Endodermal cell (in vitro differentiated cells): ENCODE measurements around the gene CPED1. TPM values are rescaled to one million over a fixed set of nuclear protein-coding genes. Genes with fewer than 3 reads are reported as not detected.

Source experiments
- DNase-seq: peaks from one replicate; pipeline ENCODE4 v3.0.0-alpha.2; 2017
- H3K27ac ChIP-seq: 2 replicates; pipeline ENCODE4 v1.5.1; 2013; ENCODE audit warnings: mild to moderate bottlenecking, low read depth, low read length, moderate library complexity
- H3K27me3 ChIP-seq: 2 replicates; pipeline ENCODE4 v1.6.1; 2013; ENCODE audit warnings: mild to moderate bottlenecking, low read length, moderate library complexity; ENCODE audit not compliant: insufficient read depth, control insufficient read depth, poor library complexity, severe bottlenecking
- H3K36me3 ChIP-seq: 2 replicates; pipeline ENCODE4 v1.7.0; 2013; ENCODE audit warnings: mild to moderate bottlenecking, low read length, moderate library complexity; ENCODE audit not compliant: control insufficient read depth, insufficient read depth
- H3K4me1 ChIP-seq: one replicate; pipeline ENCODE4 v1.7.0; 2013; ENCODE audit warnings: low read length; ENCODE audit not compliant: control insufficient read depth, insufficient read depth
- H3K4me3 ChIP-seq: 2 replicates; pipeline ENCODE4 v1.5.1; 2013; ENCODE audit warnings: mild to moderate bottlenecking, low read length, moderate library complexity
- H3K9ac ChIP-seq: 2 replicates; pipeline ENCODE4 v1.6.1; 2013; ENCODE audit warnings: mild to moderate bottlenecking, low read length, moderate library complexity; ENCODE audit not compliant: poor library complexity, severe bottlenecking; ENCODE audit errors: extremely low read depth
- H3K9me3 ChIP-seq: 2 replicates; pipeline ENCODE4 v1.6.1; 2013; ENCODE audit warnings: mild to moderate bottlenecking, low read length, moderate library complexity; ENCODE audit not compliant: control insufficient read depth
- H3K27ac Mint-ChIP-seq: 2 replicates; pipeline ENCODE4 v1.8.0; 2020; ENCODE audit warnings: mixed read lengths
- H3K27me3 Mint-ChIP-seq: 2 replicates; pipeline ENCODE4 v1.8.0; 2021; ENCODE audit warnings: mild to moderate bottlenecking, mixed read lengths; ENCODE audit not compliant: insufficient read depth
- H3K36me3 Mint-ChIP-seq: 2 replicates; pipeline ENCODE4 v1.8.0; 2020; ENCODE audit warnings: low read depth, mixed read lengths
- H3K4me1 Mint-ChIP-seq: 2 replicates; pipeline ENCODE4 v1.8.0; 2020; ENCODE audit warnings: mixed read lengths
- H3K4me3 Mint-ChIP-seq: 2 replicates; pipeline ENCODE4 v1.8.0; 2020; ENCODE audit warnings: mild to moderate bottlenecking, moderate library complexity, mixed read lengths
- H3K9me3 Mint-ChIP-seq: 2 replicates; pipeline ENCODE4 v1.8.0; 2020; ENCODE audit warnings: mild to moderate bottlenecking, mixed read lengths
- CTCF ChIP-seq: fragments of 200-600 bp; sonication (generic); conservative IDR thresholded peaks from 2 replicates; pipeline ENCODE4 v1.5.0; 2021; ENCODE audit warnings: antibody characterized with exemption, mild to moderate bottlenecking
- WGBS, 2 experiments: methylation state at CpG; one replicate each; pipeline versions ENCODE4 v1.1.5 to v1.1.7; 2013; ENCODE audit warnings: missing lambda C conversion rate in 2 of 2, mixed read lengths in 1 of 2; ENCODE audit not compliant: insufficient coverage in 1 of 2, insufficient read length in 1 of 2; 5-methylcytosine and 5-hydroxymethylcytosine counted together
- total RNA-seq, 2 donors: library from RNA; stranded (reverse); fragmentation: NEBNext Ultra II Directional in 1 of 2; extraction: Animal tissue kit (Norgen Biotek cat#: 25700) in 1 of 2; gene quantifications; 2 replicates in 1 of 2; 3 replicates in 1 of 2; pipeline ENCODE4 v1.2.1, GENCODE V29; 2021

Gene CPED1
- total RNA-seq, 2 donors from 2014 or later: 1.1 TPM; not detected in 1

GRCh38 chr7:120998996-120999565, 10.6 kb downstream of the CPED1 start:
- DNase-seq: no peak
- TF ChIP-seq CTCF: no peak
- no peaks in the 10 kb centered on the region for H3K36me3 ChIP-seq
- no peak overlapping the region for H3K27ac ChIP-seq
- no peaks in the 10 kb centered on the region for H3K4me1 ChIP-seq
- Mint-ChIP-seq H3K27me3 (no peaks in the 10 kb centered on the region), H3K4me3 (no peak overlapping the region), H3K9me3 (no peaks in the 10 kb centered on the region), H3K4me1 (no peaks in the 10 kb centered on the region), H3K27ac (no peak overlapping the region), H3K36me3 (no peaks in the 10 kb centered on the region)
- 86 to 98% methylated on average over 1 to 2 of the region's 2 CpGs for WGBS, 2 experiments
- no peaks in the 10 kb centered on the region for H3K27me3 ChIP-seq
- H3K9me3 ChIP-seq: no peaks in the 10 kb centered on the region
- no peak overlapping the region for H3K4me3 ChIP-seq
- no peak overlapping the region for H3K9ac ChIP-seq

GRCh38 chr7:121000081-121000983, 11.8 kb downstream of the CPED1 start:
- no peak overlapping the region for H3K4me3 Mint-ChIP-seq
- 85 to 97% methylated on average over 3 to 7 of the region's 9 CpGs for WGBS, 2 experiments
- H3K36me3 ChIP-seq: no peaks in the 10 kb centered on the region
- no peak overlapping the region for H3K27ac Mint-ChIP-seq
- H3K9me3 Mint-ChIP-seq: no peaks in the 10 kb centered on the region
- no peak overlapping the region for H3K27ac ChIP-seq
- no peaks in the 10 kb centered on the region for H3K9me3 ChIP-seq
- H3K9ac ChIP-seq: no peak overlapping the region
- no peaks in the 10 kb centered on the region for H3K4me1 ChIP-seq
- H3K4me3 ChIP-seq: no peak overlapping the region
- H3K4me1 Mint-ChIP-seq: no peaks in the 10 kb centered on the region
- H3K27me3 Mint-ChIP-seq: no peaks in the 10 kb centered on the region
- no peak for TF ChIP-seq CTCF
- H3K27me3 ChIP-seq: no peaks in the 10 kb centered on the region
- DNase-seq: no peak
- no peaks in the 10 kb centered on the region for H3K36me3 Mint-ChIP-seq

- no peak overlapping the region for H3K4me3 Mint-ChIP-seq
- H3K4me1 ChIP-seq: peaks cover 3% of the 10 kb centered on the region
- 60 to 84% methylated on average over 1 to 3 of the region's 3 CpGs for WGBS, 2 experiments
- no peaks in the 10 kb centered on the region for H3K27me3 ChIP-seq
- peaks cover 3% of the 10 kb centered on the region for H3K4me1 Mint-ChIP-seq
- no peaks in the 10 kb centered on the region for H3K9me3 ChIP-seq
- no peak overlapping the region for H3K27ac Mint-ChIP-seq
- no peak overlapping the region for H3K9ac ChIP-seq
- H3K9me3 Mint-ChIP-seq: no peaks in the 10 kb centered on the region
- DNase-seq: no peak
- no peaks in the 10 kb centered on the region for H3K36me3 Mint-ChIP-seq
- H3K4me3 ChIP-seq: no peak overlapping the region
- H3K36me3 ChIP-seq: no peaks in the 10 kb centered on the region
- no peaks in the 10 kb centered on the region for H3K27me3 Mint-ChIP-seq
- no peak overlapping the region for H3K27ac ChIP-seq
- no peak for TF ChIP-seq CTCF
Observed at GRCh38 chr7:121001234-121001906, 12.9 kb downstream of the CPED1 start.
